Left hindlimb (tissue), 1 donor: ENCODE measurements around the gene CDH4.

Experiments used
- DNase-seq: peaks from one replicate; pipeline ENCODE4 v3.0.0-alpha.2; 2018

Gene CDH4

GRCh38 chr20:61303217-61303616, 51.2 kb downstream of the CDH4 start:
- DNase-seq = no peak

- DNase-seq = no peak
Measured at GRCh38 chr20:61303675-61304074, 51.6 kb downstream of the CDH4 start.

GRCh38 chr20:61304750-61305149, 52.7 kb downstream of the CDH4 start:
- no peak for DNase-seq

- DNase-seq = no peak
Measured at GRCh38 chr20:61306937-61307475, 54.9 kb downstream of the CDH4 start.

- DNase-seq = no peak
Measured at GRCh38 chr20:61307686-61308476, 55.8 kb downstream of the CDH4 start.

GRCh38 chr20:61308477-61308774, 56.4 kb downstream of the CDH4 start:
- no peak for DNase-seq

- DNase-seq = no peak
Measured at GRCh38 chr20:61310954-61311353, 58.9 kb downstream of the CDH4 start.

GRCh38 chr20:61311656-61312387, 59.8 kb downstream of the CDH4 start:
- no peak for DNase-seq

GRCh38 chr20:61312925-61313324, 60.9 kb downstream of the CDH4 start:
- no peak for DNase-seq

- no peak for DNase-seq
Measured at GRCh38 chr20:61313396-61313795, 61.3 kb downstream of the CDH4 start.

GRCh38 chr20:61314326-61315010, 62.4 kb downstream of the CDH4 start:
- no peak for DNase-seq

GRCh38 chr20:61315319-61315718, 63.3 kb downstream of the CDH4 start:
- DNase-seq = no peak

- no peak for DNase-seq
Measured at GRCh38 chr20:61316346-61316745, 64.3 kb downstream of the CDH4 start.

GRCh38 chr20:61317966-61318530, 66.0 kb downstream of the CDH4 start:
- no peak for DNase-seq

GRCh38 chr20:61320691-61321425, 68.8 kb downstream of the CDH4 start:
- DNase-seq = no peak

GRCh38 chr20:61321481-61321880, 69.4 kb downstream of the CDH4 start:
- DNase-seq = no peak

- no peak for DNase-seq
Measured at GRCh38 chr20:61322151-61322865, 70.2 kb downstream of the CDH4 start.

GRCh38 chr20:61324906-61325305, 72.8 kb downstream of the CDH4 start:
- DNase-seq = no peak

GRCh38 chr20:61325718-61326117, 73.7 kb downstream of the CDH4 start:
- no peak for DNase-seq

GRCh38 chr20:61328911-61329558, 77.0 kb downstream of the CDH4 start:
- peak; percentile 59 for DNase-seq

GRCh38 chr20:61330441-61330840, 78.4 kb downstream of the CDH4 start:
- no peak for DNase-seq
